ENCODE data around the gene CDX1. TPM values are rescaled to one million over a fixed set of nuclear protein-coding genes. Genes with fewer than 3 reads are reported as not detected.

Gene CDX1
- total RNA-seq, 1 donor from 2014 or later = 0.43 TPM

DNA sequence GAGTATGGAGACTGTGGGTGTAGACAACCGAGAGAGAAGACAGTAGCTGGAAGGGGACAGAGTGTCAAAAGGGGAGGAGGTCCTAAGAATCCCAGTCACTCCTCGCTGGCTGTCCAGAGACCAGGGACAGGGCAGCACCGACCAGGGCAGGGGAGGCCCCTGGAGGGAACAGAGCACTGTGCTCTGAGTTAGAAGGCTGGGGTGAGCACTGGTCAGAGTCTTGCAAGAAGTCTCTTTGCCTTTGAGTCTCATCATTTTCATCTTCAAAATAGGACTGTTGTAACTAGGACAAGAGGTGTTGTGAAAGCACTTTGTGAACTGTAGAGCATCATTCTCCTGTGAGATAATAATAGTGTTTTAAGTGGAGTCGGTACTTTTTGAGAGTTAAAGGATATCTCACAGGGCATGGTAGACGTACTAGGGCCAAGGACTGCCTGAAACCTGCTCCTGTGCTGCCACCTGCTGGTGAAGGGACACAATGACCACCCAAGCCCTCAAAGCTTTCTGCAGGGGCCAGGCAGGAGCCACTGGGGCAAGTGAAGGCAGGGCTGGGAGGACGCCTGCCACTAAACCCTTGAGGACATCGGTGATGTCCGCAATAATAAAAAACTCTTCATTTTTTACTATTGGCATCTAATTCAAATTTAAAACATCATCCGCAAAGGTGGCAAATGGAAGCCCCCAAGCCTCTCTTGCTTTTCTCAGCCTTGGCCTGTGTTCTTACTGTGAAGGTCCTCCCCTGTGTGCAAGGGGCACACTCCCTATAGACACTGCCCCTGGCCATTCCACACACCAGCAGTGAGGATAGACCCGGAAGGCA, 51.5 kb downstream of the CDX1 start:
- peak; percentile 83 for DNase-seq (ENCODE audit: low spot score, unreplicated experiment)
- no peaks in the 10 kb centered on the region for H3K9me3 Mint-ChIP-seq (ENCODE audit: low read depth)
- TF ChIP-seq, protein P1, sequence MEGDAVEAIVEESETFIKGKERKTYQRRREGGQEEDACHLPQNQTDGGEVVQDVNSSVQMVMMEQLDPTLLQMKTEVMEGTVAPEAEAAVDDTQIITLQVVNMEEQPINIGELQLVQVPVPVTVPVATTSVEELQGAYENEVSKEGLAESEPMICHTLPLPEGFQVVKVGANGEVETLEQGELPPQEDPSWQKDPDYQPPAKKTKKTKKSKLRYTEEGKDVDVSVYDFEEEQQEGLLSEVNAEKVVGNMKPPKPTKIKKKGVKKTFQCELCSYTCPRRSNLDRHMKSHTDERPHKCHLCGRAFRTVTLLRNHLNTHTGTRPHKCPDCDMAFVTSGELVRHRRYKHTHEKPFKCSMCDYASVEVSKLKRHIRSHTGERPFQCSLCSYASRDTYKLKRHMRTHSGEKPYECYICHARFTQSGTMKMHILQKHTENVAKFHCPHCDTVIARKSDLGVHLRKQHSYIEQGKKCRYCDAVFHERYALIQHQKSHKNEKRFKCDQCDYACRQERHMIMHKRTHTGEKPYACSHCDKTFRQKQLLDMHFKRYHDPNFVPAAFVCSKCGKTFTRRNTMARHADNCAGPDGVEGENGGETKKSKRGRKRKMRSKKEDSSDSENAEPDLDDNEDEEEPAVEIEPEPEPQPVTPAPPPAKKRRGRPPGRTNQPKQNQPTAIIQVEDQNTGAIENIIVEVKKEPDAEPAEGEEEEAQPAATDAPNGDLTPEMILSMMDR (IDR thresholded peaks at IDR 0.05; ENCODE audit: unreplicated experiment) = peak; percentile 95
- H3K27ac Mint-ChIP-seq = no peak overlapping the region
- peaks cover 6% of the 10 kb centered on the region for H3K4me1 Mint-ChIP-seq (ENCODE audit: low read depth)
- no peaks in the 10 kb centered on the region for H3K36me3 Mint-ChIP-seq (ENCODE audit: insufficient read depth)
- no peak overlapping the region for H3K4me3 Mint-ChIP-seq (ENCODE audit: low read depth)
- H3K27me3 Mint-ChIP-seq = peaks cover 36% of the 10 kb centered on the region

- Mint-ChIP-seq H3K4me1 (ENCODE audit: low read depth) (peaks cover 6% of the 10 kb centered on the region), H3K27ac (no peak overlapping the region), H3K9me3 (ENCODE audit: low read depth) (no peaks in the 10 kb centered on the region), H3K27me3 (peaks cover 34% of the 10 kb centered on the region), H3K4me3 (ENCODE audit: low read depth) (no peak overlapping the region), H3K36me3 (ENCODE audit: insufficient read depth) (no peaks in the 10 kb centered on the region)
- DNase-seq (ENCODE audit: low spot score, unreplicated experiment) = no peak
- TF ChIP-seq, protein P1 (IDR thresholded peaks at IDR 0.05; ENCODE audit: unreplicated experiment) = no peak
Observed at GRCh38 chr5:150218693-150219035, 52.1 kb downstream of the CDX1 start.

GRCh38 chr5:150219142-150219541, 52.6 kb downstream of the CDX1 start:
- H3K4me3 Mint-ChIP-seq (ENCODE audit: low read depth) = no peak overlapping the region
- DNase-seq (ENCODE audit: low spot score, unreplicated experiment) = no peak
- H3K4me1 Mint-ChIP-seq (ENCODE audit: low read depth) = peaks cover 6% of the 10 kb centered on the region
- TF ChIP-seq, protein P1 (IDR thresholded peaks at IDR 0.05; ENCODE audit: unreplicated experiment) = no peak
- H3K27me3 Mint-ChIP-seq = peaks cover 29% of the 10 kb centered on the region
- H3K27ac Mint-ChIP-seq = no peak overlapping the region
- no peaks in the 10 kb centered on the region for H3K9me3 Mint-ChIP-seq (ENCODE audit: low read depth)
- no peaks in the 10 kb centered on the region for H3K36me3 Mint-ChIP-seq (ENCODE audit: insufficient read depth)

DNA sequence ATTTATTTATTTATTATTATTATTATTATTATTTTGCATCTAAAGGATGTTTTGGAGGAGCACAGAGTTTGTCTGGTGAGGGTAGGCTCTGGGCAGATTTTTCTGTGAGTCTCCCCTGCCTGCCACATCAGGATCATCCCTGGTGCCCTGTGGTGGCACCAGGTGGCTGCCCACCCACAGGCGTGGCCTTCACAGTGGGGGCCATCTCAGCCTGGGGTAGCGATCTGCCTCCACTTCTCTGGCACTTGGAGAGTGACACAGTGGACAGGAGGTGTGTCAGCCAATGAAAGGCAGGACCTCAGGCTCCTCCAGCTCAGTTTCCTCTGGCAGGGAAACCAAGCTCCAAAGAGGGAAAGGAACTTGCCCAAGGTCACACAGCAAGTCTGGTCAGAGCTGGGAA, 53.3 kb downstream of the CDX1 start:
- peaks cover 29% of the 10 kb centered on the region for H3K27me3 Mint-ChIP-seq
- peaks cover 6% of the 10 kb centered on the region for H3K4me1 Mint-ChIP-seq (ENCODE audit: low read depth)
- H3K27ac Mint-ChIP-seq = no peak overlapping the region
- no peaks in the 10 kb centered on the region for H3K36me3 Mint-ChIP-seq (ENCODE audit: insufficient read depth)
- TF ChIP-seq, protein P1 (IDR thresholded peaks at IDR 0.05; ENCODE audit: unreplicated experiment) = no peak
- no peak for DNase-seq (ENCODE audit: low spot score, unreplicated experiment)
- no peak overlapping the region for H3K4me3 Mint-ChIP-seq (ENCODE audit: low read depth)
- H3K9me3 Mint-ChIP-seq (ENCODE audit: low read depth) = no peaks in the 10 kb centered on the region

DNA sequence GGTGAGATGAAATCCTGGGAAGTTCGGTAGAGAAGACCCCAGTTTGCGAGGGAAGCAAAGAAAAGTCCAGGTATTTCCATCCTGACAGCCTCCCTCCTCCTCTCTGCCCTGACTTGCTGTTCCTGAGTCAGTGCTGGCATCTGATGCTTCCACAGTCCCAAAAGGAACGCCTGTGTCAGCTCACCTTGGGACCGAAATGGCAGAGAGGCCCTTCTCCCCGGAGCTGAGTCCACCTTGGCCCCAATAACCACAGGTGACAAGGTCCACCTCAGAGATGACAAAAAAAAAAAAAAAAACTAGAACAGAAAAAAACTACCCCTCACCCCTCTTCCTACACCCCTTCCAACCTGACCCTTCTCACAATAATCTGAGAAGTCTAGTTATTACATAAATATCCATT, 54.9 kb downstream of the CDX1 start:
- no peak for DNase-seq (ENCODE audit: low spot score, unreplicated experiment)
- Mint-ChIP-seq H3K36me3 (ENCODE audit: insufficient read depth) (no peaks in the 10 kb centered on the region), H3K4me3 (ENCODE audit: low read depth) (no peak overlapping the region), H3K27me3 (peaks cover 29% of the 10 kb centered on the region), H3K4me1 (ENCODE audit: low read depth) (peaks cover 2% of the 10 kb centered on the region), H3K27ac (no peak overlapping the region), H3K9me3 (ENCODE audit: low read depth) (no peaks in the 10 kb centered on the region)
- TF ChIP-seq, protein P1 (IDR thresholded peaks at IDR 0.05; ENCODE audit: unreplicated experiment) = no peak

Measured in progenitor cell of endocrine pancreas (in vitro differentiated cells).